Ishikawa (cell line): Measurements from ENCODE around the gene DNAAF8.

Source experiments
- CEBPB ChIP-seq: IDR thresholded peaks from 2 replicates; pipeline ENCODE4 v1.6.1; 2012
- RAD21 ChIP-seq: IDR thresholded peaks from 2 replicates; pipeline ENCODE4 v1.6.1; 2012; ENCODE audit warnings: low read depth
- TAF1 ChIP-seq: IDR thresholded peaks from 2 replicates; pipeline ENCODE4 v1.6.1; 2012; ENCODE audit warnings: low read depth, mild to moderate bottlenecking
- TCF12 ChIP-seq: IDR thresholded peaks from 2 replicates; pipeline ENCODE4 v1.6.1; 2012; ENCODE audit warnings: low read depth
- USF1 ChIP-seq: IDR thresholded peaks from 2 replicates; pipeline ENCODE4 v1.6.1; 2012
- ZBTB7A ChIP-seq: IDR thresholded peaks from 2 replicates; pipeline ENCODE4 v1.6.1; 2012; ENCODE audit warnings: low read depth
- TF ChIP-seq, protein P1 (sequence below): IDR thresholded peaks from 2 replicates; pipeline ENCODE4 v1.6.1; 2012

DNA sequence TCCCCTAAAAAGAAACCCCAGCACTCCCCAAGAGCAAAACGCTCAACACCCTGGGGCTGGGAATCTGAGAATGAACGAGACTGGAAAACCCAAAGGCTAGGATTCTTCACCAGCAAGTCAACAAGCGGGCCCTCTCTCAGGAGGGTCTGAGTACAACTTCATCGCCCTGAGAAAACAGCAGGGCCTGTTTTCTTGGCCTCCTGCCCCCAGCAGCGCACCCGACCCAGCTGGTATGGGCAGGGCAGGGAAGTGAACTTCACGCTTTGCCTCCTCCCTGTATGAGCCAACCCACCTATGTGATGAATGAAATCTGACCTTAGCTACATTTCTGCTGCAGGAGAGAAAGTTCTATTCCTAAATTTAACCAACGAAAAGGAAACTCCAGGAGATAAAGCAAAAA lies 29.8 kb upstream of the DNAAF8 start:
- TF ChIP-seq CEBPB (no peak), TCF12 (no peak), TAF1 (no peak), RAD21 (no peak), USF1 (no peak), ZBTB7A (no peak)
- TF ChIP-seq, protein P1, sequence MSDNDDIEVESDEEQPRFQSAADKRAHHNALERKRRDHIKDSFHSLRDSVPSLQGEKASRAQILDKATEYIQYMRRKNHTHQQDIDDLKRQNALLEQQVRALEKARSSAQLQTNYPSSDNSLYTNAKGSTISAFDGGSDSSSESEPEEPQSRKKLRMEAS: no peak
